ENCODE measurements around the gene KMT5B.

The KMT5B gene

DNA sequence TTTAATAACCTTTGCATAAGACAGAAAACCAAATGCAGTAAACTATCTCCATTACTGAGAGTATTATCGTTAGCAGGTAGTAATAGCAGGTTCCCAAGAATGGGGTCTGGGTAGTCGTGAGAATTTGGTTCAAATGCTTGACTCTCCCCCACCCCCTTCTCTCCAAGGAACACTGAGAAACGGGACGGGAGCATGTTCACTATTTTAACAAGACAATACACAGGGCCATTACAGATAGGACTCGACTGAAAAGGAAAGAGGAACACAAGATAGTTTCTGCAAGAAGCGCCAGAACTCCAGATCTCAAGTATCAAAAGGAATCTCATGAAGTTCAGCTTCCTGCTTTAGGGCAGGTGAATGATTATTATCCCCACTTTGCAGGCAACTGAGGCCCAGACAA is 27.0 kb downstream of the KMT5B start:
- no peak for DNase-seq (ENCODE audit: low read depth, low spot score)

GRCh38 chr11:68181719-68182451 is 31.2 kb downstream of the KMT5B start:
- no peak for DNase-seq (ENCODE audit: low read depth, low spot score)

GRCh38 chr11:68179847-68180246 is 33.2 kb downstream of the KMT5B start:
- no peak for DNase-seq (ENCODE audit: low read depth, low spot score)

- DNase-seq (ENCODE audit: low read depth, low spot score) = no peak
Observed at GRCh38 chr11:68177877-68178276, 35.2 kb downstream of the KMT5B start.

DNA sequence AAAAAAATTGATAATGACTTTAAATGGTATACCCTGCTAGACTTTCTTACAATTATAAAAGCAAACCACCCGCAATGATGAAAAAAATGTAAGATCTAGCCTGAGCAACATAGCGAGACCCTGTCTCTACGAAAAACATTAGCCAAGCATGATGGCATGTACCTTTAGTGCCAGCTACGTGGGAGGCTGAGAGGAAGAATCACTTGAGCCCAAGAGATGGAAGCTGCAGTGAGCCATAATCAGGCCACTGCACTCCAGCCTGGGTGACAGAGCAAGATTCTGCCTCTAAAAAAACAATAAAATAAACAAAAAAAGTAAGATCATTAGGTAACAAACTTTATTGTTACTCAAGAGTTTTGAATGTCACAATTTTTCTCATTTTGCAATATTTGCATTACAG is 39.2 kb downstream of the KMT5B start:
- DNase-seq (ENCODE audit: low read depth, low spot score) = no peak

DNA sequence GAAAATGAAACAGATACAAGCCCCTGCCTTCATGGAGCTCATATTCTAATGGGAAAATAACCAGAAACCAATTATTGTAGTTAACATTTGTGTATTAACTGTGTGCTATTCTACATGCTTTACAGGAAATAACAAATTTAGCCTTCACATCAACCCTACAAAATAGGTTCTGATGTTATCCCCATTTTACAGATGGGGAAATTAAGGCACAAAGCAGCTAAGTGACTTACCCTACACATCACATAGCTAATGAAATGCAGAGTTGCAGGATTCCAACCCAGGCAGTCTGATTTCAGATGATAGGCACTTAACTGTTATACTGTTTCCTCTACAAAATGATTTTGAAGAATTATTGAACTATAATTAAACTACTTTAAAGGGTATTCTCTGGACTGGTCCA is 43.7 kb downstream of the KMT5B start:
- no peak for DNase-seq (ENCODE audit: low read depth, low spot score)

- no peak for DNase-seq (ENCODE audit: low read depth, low spot score)
Observed at GRCh38 chr11:68168694-68169093, 44.4 kb downstream of the KMT5B start.

GRCh38 chr11:68167474-68167873 is 45.6 kb downstream of the KMT5B start:
- DNase-seq (ENCODE audit: low read depth, low spot score) = no peak

DNA sequence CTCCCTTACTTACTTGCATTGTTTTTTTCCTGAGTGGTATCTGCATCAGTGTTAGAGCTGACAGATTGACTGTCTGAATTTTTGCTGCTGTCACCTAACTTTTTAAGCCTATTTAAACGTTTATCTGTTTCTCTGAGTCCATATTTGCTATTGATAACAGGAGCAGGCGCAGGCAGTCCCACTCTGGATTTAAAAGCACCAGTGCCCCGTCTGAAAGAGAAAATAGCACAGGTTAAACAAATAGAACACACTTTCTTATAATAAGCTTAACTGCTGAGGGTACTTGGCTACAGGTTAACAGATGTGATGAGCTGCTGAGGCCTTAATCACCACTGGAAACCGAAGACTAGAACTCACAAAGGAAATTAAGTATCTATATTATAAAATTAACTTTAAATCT is 46.1 kb downstream of the KMT5B start:
- DNase-seq (ENCODE audit: low read depth, low spot score) = no peak

GRCh38 chr11:68165601-68166000 is 47.5 kb downstream of the KMT5B start:
- no peak for DNase-seq (ENCODE audit: low read depth, low spot score)

DNA sequence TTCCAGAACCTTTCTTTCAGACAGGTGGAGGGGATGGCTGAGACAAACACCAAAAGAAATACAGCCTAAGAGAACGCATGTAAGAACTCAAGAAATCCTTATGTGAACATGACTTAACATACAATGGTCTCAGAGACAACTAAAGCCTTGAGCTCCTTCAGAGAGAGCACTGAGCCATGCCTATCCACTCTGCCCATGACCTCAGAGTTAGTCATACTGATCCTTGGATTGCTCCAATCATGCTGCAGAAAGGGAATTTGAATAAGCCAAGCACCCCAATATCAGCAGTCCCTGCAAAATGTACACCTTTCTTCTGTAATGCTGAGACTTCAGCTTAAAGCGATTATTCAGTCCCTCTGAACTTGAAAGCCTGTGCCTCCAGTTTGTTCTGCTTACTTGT is 48.7 kb downstream of the KMT5B start:
- DNase-seq (ENCODE audit: low read depth, low spot score) = no peak

DNA sequence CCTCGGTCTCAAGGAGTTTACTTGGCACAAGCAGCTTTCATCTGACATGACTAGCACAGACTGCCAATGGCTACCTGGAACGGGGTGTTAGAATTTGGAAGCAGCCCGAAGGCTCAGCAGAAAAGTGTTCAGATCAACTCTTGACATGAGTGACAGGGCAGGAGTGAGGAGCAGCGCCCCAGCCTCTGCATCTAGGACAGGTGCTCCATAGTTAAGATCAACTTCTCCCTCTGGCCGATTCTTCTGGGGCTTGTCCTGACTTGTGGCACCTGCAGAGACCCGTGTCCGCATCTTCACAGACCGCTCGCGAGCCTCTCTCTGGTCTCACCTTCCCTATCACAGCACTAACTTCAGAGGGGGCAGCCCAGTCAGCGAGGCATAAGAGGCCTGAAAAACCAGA is 49.4 kb downstream of the KMT5B start:
- DNase-seq (ENCODE audit: low read depth, low spot score) = no peak

GRCh38 chr11:68160100-68160695 is 52.9 kb downstream of the KMT5B start:
- DNase-seq (ENCODE audit: low read depth, low spot score) = no peak

DNA sequence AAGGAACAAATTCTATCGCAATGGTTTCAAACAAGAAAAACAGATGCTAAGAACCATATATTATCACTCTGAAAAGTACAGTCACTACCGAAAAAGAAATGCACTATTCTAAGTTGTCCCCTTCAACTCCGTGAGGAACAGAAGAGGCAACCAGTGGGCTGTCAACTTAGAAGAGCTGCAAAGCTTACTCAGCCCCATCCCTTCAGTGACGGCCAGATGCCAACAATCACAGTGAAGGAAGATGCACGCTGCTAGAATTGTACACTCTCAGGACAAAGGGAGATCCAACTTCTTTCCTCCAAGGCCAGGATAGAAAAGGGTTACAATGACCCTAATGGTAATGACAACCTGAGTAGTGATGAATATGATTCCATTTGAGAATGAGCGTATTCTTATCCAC is 53.4 kb downstream of the KMT5B start:
- no peak for DNase-seq (ENCODE audit: low read depth, low spot score)

GRCh38 chr11:68159161-68159560 is 53.9 kb downstream of the KMT5B start:
- DNase-seq (ENCODE audit: low read depth, low spot score) = no peak

GRCh38 chr11:68158580-68158979 is 54.5 kb downstream of the KMT5B start:
- no peak for DNase-seq (ENCODE audit: low read depth, low spot score)

- no peak for DNase-seq (ENCODE audit: low read depth, low spot score)
Observed at GRCh38 chr11:68153742-68154141, 59.4 kb downstream of the KMT5B start.

DNA sequence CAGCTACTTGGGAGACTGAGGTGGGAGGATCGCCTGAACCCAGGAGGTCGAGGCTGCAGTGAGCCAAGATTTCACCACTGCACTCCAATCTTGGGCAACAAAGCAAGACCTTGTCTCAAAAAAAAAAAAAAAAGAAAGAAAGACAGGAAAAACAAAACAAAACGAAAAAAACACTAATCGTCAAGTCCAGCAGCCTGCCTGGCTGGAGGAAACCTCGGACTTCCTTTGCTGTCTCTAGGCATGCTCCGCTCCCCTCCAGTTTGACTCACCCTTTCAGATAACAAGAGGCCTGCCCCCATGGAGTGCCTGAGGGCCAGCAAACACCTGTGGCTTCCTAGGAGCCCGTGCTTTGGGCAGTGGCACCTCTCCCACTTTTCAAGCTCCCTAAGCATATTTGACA is 63.1 kb downstream of the KMT5B start:
- DNase-seq (ENCODE audit: low read depth, low spot score) = no peak

- no peak for DNase-seq (ENCODE audit: low read depth, low spot score)
Observed at GRCh38 chr11:68149417-68149816, 63.7 kb downstream of the KMT5B start.

- no peak for DNase-seq (ENCODE audit: low read depth, low spot score)
Observed at GRCh38 chr11:68148879-68149278, 64.2 kb downstream of the KMT5B start.

DNA sequence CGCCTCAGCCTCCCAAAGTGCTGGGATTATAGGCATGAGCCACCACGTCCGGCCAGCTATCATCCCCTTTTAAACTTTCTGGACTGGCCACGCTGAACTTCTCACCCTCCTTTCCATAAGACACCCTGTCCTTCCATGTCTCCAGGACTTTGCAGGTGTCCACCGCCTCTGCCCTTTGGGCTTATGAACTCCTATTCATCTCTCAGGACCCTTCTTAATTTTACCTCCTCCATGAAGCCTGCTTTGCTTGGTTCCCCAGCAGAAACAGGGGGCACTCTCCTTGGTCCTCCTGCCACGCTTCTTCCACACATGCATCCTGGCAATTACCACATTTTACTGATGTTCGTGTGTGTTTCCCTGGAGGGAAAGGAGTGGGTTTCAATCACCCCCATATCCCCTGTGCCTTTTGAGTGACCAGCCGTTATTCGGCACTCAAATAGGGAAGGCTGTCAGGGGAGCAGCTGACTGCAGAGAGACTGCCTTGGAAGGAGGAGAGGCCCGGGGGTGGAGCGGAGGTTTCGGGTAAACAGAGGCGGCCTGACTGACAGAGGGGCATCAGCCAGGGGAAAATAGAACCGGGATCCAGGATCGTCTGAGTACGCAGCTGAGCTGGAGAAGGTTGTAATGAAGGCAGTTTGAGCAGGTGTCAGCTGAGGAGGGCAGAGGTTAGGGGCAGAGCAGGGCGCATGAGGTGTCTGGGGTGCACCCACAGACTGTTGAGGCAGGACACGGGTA is 64.9 kb downstream of the KMT5B start:
- DNase-seq (ENCODE audit: low read depth, low spot score) = no peak

- DNase-seq (ENCODE audit: low read depth, low spot score) = no peak
Observed at GRCh38 chr11:68146704-68147474, 66.2 kb downstream of the KMT5B start.

Measured in brain pericyte (primary cell).